ENCODE data around the gene CARNS1. TPM values are rescaled to one million over a fixed set of nuclear protein-coding genes. Genes with fewer than 3 reads are reported as not detected.
"Not testable (repeated sequence)": the region's sequence is repeated elsewhere in the genome, so short reads cannot be mapped to it uniquely, and the experiment has no call there.

Gene CARNS1
- polyA plus RNA-seq, 3 donors, result 0.32 to 2.6 (median 2.1) TPM

- no peak overlapping the region for H3K27ac ChIP-seq (ENCODE audit: low read depth, low read length)
- WGBS, 3 donors, result 70 to 86% (median 78%) methylated on average over 12 of the region's 12 CpGs
Observed at GRCh38 chr11:67417425-67417824, 1.9 kb downstream of the CARNS1 start.

GRCh38 chr11:67418476-67419281 is 3.2 kb downstream of the CARNS1 start:
- WGBS, 3 donors, result 48 to 57% (median 49%) methylated on average over 26 of the region's 26 CpGs
- H3K27ac ChIP-seq (ENCODE audit: low read depth, low read length), result no peak overlapping the region

GRCh38 chr11:67419325-67420049 is 4.0 kb downstream of the CARNS1 start:
- H3K27ac ChIP-seq (ENCODE audit: low read depth, low read length), result no peak overlapping the region
- WGBS, 3 donors, result 87 to 90% (median 88%) methylated on average over 21 of the region's 21 CpGs

GRCh38 chr11:67420147-67420645 is 4.7 kb downstream of the CARNS1 start:
- 33 to 39% (median 39%) methylated on average over 14 to 15 of the region's 15 CpGs for WGBS, 3 donors
- peak overlapping the region; percentile 26 for H3K27ac ChIP-seq (ENCODE audit: low read depth, low read length)

- 1% methylated on average over 63 to 97 of the region's 97 CpGs for WGBS, 3 donors
Observed at GRCh38 chr11:67420646-67421429, 5.4 kb downstream of the CARNS1 start.

GRCh38 chr11:67421430-67422031 is 6.1 kb downstream of the CARNS1 start:
- no peak overlapping the region for H3K27ac ChIP-seq (ENCODE audit: low read depth, low read length)
- WGBS, 3 donors, result 74 to 80% (median 75%) methylated on average over 22 of the region's 22 CpGs

More at GRCh38 chr11:67420646-67421429, 5.4 kb downstream of the CARNS1 start:
- H3K27ac ChIP-seq (ENCODE audit: low read depth, low read length), result peak overlapping the region; percentile 26

- H3K27ac ChIP-seq (ENCODE audit: low read depth, low read length), result no peak overlapping the region
- WGBS, 3 donors, result 67 to 71% (median 70%) methylated on average over 6 of the region's 6 CpGs
Observed at GRCh38 chr11:67422891-67423290, 7.4 kb downstream of the CARNS1 start.

GRCh38 chr11:67423466-67423865 is 8.0 kb downstream of the CARNS1 start:
- WGBS, 3 donors, result 92 to 94% (median 93%) methylated on average over 13 of the region's 13 CpGs
- no peak overlapping the region for H3K27ac ChIP-seq (ENCODE audit: low read depth, low read length)

- no peak overlapping the region for H3K27ac ChIP-seq (ENCODE audit: low read depth, low read length)
- 86 to 87% (median 87%) methylated on average over 28 to 34 of the region's 34 CpGs for WGBS, 3 donors
Observed at GRCh38 chr11:67423891-67424613, 8.6 kb downstream of the CARNS1 start.

GRCh38 chr11:67427364-67427859 is 11.9 kb downstream of the CARNS1 start:
- H3K27ac ChIP-seq (ENCODE audit: low read depth, low read length), result not testable (repeated sequence)
- WGBS, 3 donors, result 66 to 76% (median 75%) methylated on average over 19 of the region's 19 CpGs

- peak within 1 kb of the TSS; percentile 63 for H3K27ac ChIP-seq (ENCODE audit: low read depth, low read length)
- 0% methylated on average over 61 to 68 of the region's 68 CpGs for WGBS, 3 donors
Observed at GRCh38 chr11:67428052-67429001, 12.8 kb downstream of the CARNS1 start, which contains the start of gene RPS6KB2. RPS6KB2 (plus strand) TSS chr11:67428494; CDS start chr11:67428546, 52 bp downstream.

GRCh38 chr11:67429038-67429668 is 13.7 kb downstream of the CARNS1 start:
- no peak overlapping the region for H3K27ac ChIP-seq (ENCODE audit: low read depth, low read length)

GRCh38 chr11:67429722-67430121 is 14.2 kb downstream of the CARNS1 start:
- 73 to 84% (median 81%) methylated on average over 11 of the region's 11 CpGs for WGBS, 3 donors
- H3K27ac ChIP-seq (ENCODE audit: low read depth, low read length), result no peak overlapping the region

More at GRCh38 chr11:67429038-67429668, 13.7 kb downstream of the CARNS1 start:
- WGBS, 3 donors, result 44 to 54% (median 46%) methylated on average over 12 of the region's 12 CpGs

GRCh38 chr11:67431346-67432249 is 16.1 kb downstream of the CARNS1 start:
- no peak overlapping the region for H3K27ac ChIP-seq (ENCODE audit: low read depth, low read length)

More at GRCh38 chr11:67431346-67432249, 16.1 kb downstream of the CARNS1 start:
- 90 to 93% (median 91%) methylated on average over 24 of the region's 24 CpGs for WGBS, 3 donors
